ENCODE data around the gene STAT3. TPM values are rescaled to one million over a fixed set of nuclear protein-coding genes. Genes with fewer than 3 reads are reported as not detected.

Gene STAT3
- polyA plus RNA-seq, 1 of the 3 experiments (the other 2 are of a cell fraction): 35.7 TPM

GRCh38 chr17:42414704-42415409, 26.6 kb upstream of the STAT3 start:
- ChIA-PET POLR2A (no interaction called here), CTCF (interaction anchor here (1.0 to 26.0 kb wide), 3 partner anchors 9 to 113 kb away, joined by 3 to 683 read pairs (median 14); no protein-coding TSS in a partner anchor)
- Histone ChIP-seq H3K27me3 (ENCODE audit: insufficient read depth) (no peaks in the 10 kb centered on the region), H3K27ac (ENCODE audit: low read depth in 2 of 2, low read length in 1 of 2) (peak overlapping the region in 1 of 2 experiments; percentile 32; a peak in 2 of 4 replicates), H3K79me2 (ENCODE audit: insufficient read depth) (peaks cover 100% of the 10 kb centered on the region), H3K9me2 (no peaks in the 10 kb centered on the region), H3K4me2 (peak overlapping the region; percentile 54), H3K9ac (no peak overlapping the region), H3K9me3 (no peaks in the 10 kb centered on the region), H3K4me1 (ENCODE audit: control insufficient read depth in 1 of 2, insufficient read depth in 2 of 2, low read depth in 1 of 2, low read length in 1 of 2) (peaks cover 3 to 26% of the 10 kb centered on the region in 2 experiments; a peak in 3 of 4 replicates), H3K4me3 (ENCODE audit: low read depth in 2 of 2, low read length in 1 of 2) (no peak overlapping the region), H3F3A (replicated peaks; ENCODE audit: insufficient read depth) (peaks cover 45% of the 10 kb centered on the region), H4K20me1 (ENCODE audit: insufficient read depth) (peaks cover 100% of the 10 kb centered on the region), H2AFZ (ENCODE audit: low read depth) (no peak overlapping the region), H3K36me3 (replicated peaks in 1 of 2; ENCODE audit: control insufficient read depth in 1 of 2, insufficient read depth in 2 of 2, low read length in 1 of 2) (peaks cover 0 to 48% of the 10 kb centered on the region in 2 experiments)
- DNase-seq: no peak
- 96% methylated on average over 7 of the region's 7 CpGs for WGBS (ENCODE audit: low lambda C conversion rate)
- TF ChIP-seq CTCF (IDR thresholded peaks at IDR 0.05) (no peak), MAX (IDR thresholded peaks at IDR 0.05; ENCODE audit: low read depth) (no peak)

GRCh38 chr17:42413464-42414040, 25.3 kb upstream of the STAT3 start:
- H4K20me1 ChIP-seq (ENCODE audit: insufficient read depth): peaks cover 100% of the 10 kb centered on the region
- H3K9ac ChIP-seq: no peak overlapping the region
- peaks cover 0 to 43% of the 10 kb centered on the region in 2 experiments for H3K36me3 ChIP-seq (replicated peaks in 1 of 2; ENCODE audit: control insufficient read depth in 1 of 2, insufficient read depth in 2 of 2, low read length in 1 of 2)
- ChIA-PET POLR2A (no interaction called here), CTCF (interaction anchor here (0.8 to 26.0 kb wide), 2 partner anchors 15 to 95 kb away, joined by 4 to 683 read pairs; no protein-coding TSS in a partner anchor)
- WGBS (ENCODE audit: low lambda C conversion rate): 93% methylated on average over 3 of the region's 3 CpGs
- 0 out of 4 replicates have a peak overlapping the region, but pooled peaks of 1 of the 2 experiments have one; percentile 28 for H3K27ac ChIP-seq (ENCODE audit: low read depth in 2 of 2, low read length in 1 of 2)
- peaks cover 100% of the 10 kb centered on the region for H3K79me2 ChIP-seq (ENCODE audit: insufficient read depth)
- H3K4me3 ChIP-seq (ENCODE audit: low read depth in 2 of 2, low read length in 1 of 2): no peak overlapping the region
- TF ChIP-seq ELF1 (IDR thresholded peaks at IDR 0.05) (no peak), PBX3 (IDR thresholded peaks at IDR 0.05) (no peak), TEAD4 (IDR thresholded peaks at IDR 0.05; ENCODE audit: borderline replicate concordance, insufficient read depth) (no peak), ZBTB33 (IDR thresholded peaks at IDR 0.05; ENCODE audit: borderline replicate concordance, low read depth) (no peak)
- no peak for DNase-seq
- H3K4me2 ChIP-seq: peak overlapping the region; percentile 37; the same call in 1 of the 2 replicates
- no peaks in the 10 kb centered on the region for H3K9me3 ChIP-seq
- no peaks in the 10 kb centered on the region for H3K9me2 ChIP-seq
- no peak overlapping the region for H2AFZ ChIP-seq (ENCODE audit: low read depth)
- peaks cover 38% of the 10 kb centered on the region for H3F3A ChIP-seq (replicated peaks; ENCODE audit: insufficient read depth)
- no peaks in the 10 kb centered on the region for H3K27me3 ChIP-seq (ENCODE audit: insufficient read depth)
- H3K4me1 ChIP-seq (ENCODE audit: control insufficient read depth in 1 of 2, insufficient read depth in 2 of 2, low read depth in 1 of 2, low read length in 1 of 2): peaks cover 8 to 31% of the 10 kb centered on the region in 2 experiments; a peak in 3 of 4 replicates
